SK-N-SH (cell line): ENCODE results near the gene PLEKHH1. TPM values are rescaled to one million over a fixed set of nuclear protein-coding genes. Genes with fewer than 3 reads are reported as not detected.

ENCODE experiments used
- CTCF ChIA-PET: fragments of 300-600, 350-600 bp; formaldehyde crosslinking; extraction: SDS; loops from one replicate; lab custom pipeline; 2021; lab: Yijun Ruan, JAX
- POLR2A ChIA-PET: fragments of 350-600 bp; sonication (Branson Sonifier 250); formaldehyde crosslinking; extraction: SDS; loops from one replicate; lab custom pipeline; 2020; ENCODE audit warnings: antibody characterized with exemption, inconsistent platforms; lab: Yijun Ruan, JAX
- DNase-seq: peaks from one replicate; pipeline ENCODE4 v3.0.0; 2012
- H2AFZ ChIP-seq: fragments of 200-600 bp; sonication (generic); 2 replicates; pipeline ENCODE4 v1.8.1; 2016; ENCODE audit warnings: antibody characterized with exemption, mild to moderate bottlenecking, low read depth
- H3F3A ChIP-seq: fragments of 200-600 bp; sonication (generic); replicated peaks from 2 replicates; pipeline ENCODE3; 2016; ENCODE audit warnings: antibody characterized with exemption, mild to moderate bottlenecking; ENCODE audit not compliant: insufficient read depth
- H3K27ac ChIP-seq, 2 experiments: fragments of 200-500 bp in 1 of 2; fragments of 200-600 bp in 1 of 2; sonication (Bioruptor generic) in 1 of 2; sonication (generic), shearing (Covaris generic) in 1 of 2; 2 replicates each; pipeline versions ENCODE4 v1.5.1 to v1.6.1; 2014 to 2016; ENCODE audit warnings: low read depth in 2 of 2, inconsistent platforms in 1 of 2, low read length in 1 of 2, mild to moderate bottlenecking in 1 of 2, mixed read lengths in 1 of 2
- H3K27me3 ChIP-seq: fragments of 200-600 bp; sonication (generic), shearing (Covaris generic); 2 replicates; pipeline ENCODE4 v1.6.1; 2016; ENCODE audit warnings: mixed run types; ENCODE audit not compliant: insufficient read depth
- H3K36me3 ChIP-seq, 2 experiments: fragments of 200-500 bp in 1 of 2; fragments of 200-600 bp in 1 of 2; sonication (Bioruptor generic) in 1 of 2; sonication (generic) in 1 of 2; replicated peaks in 1 of 2; 2 replicates each; pipeline versions ENCODE3 to v1.5.1; 2014 to 2016; ENCODE audit warnings: low read length in 1 of 2, mild to moderate bottlenecking in 1 of 2; ENCODE audit not compliant: insufficient read depth in 2 of 2, control insufficient read depth in 1 of 2
- H3K4me1 ChIP-seq, 2 experiments: fragments of 200-500 bp in 1 of 2; fragments of 200-600 bp in 1 of 2; sonication (Bioruptor generic) in 1 of 2; sonication (generic), shearing (Covaris generic) in 1 of 2; 2 replicates each; pipeline versions ENCODE4 v1.5.1 to v1.6.1; 2014 to 2016; ENCODE audit warnings: low read depth in 1 of 2, low read length in 1 of 2, mixed run types in 1 of 2; ENCODE audit not compliant: insufficient read depth in 2 of 2, control insufficient read depth in 1 of 2
- H3K4me2 ChIP-seq: fragments of 200-600 bp; sonication (generic), shearing (Covaris generic); 2 replicates; pipeline ENCODE4 v1.6.1; 2017; ENCODE audit warnings: mixed run types
- H3K4me3 ChIP-seq, 2 experiments: fragments of 200-500 bp in 1 of 2; fragments of 200-600 bp in 1 of 2; sonication (Bioruptor generic) in 1 of 2; sonication (generic), shearing (Covaris generic) in 1 of 2; 2 replicates each; pipeline versions ENCODE4 v1.5.1 to v1.8.1; 2014 to 2016; ENCODE audit warnings: low read depth in 2 of 2, inconsistent platforms in 1 of 2, low read length in 1 of 2, mild to moderate bottlenecking in 1 of 2, mixed read lengths in 1 of 2, moderate library complexity in 1 of 2
- H3K79me2 ChIP-seq: fragments of 200-600 bp; sonication (generic); 2 replicates; pipeline ENCODE4 v1.8.1; 2017; ENCODE audit warnings: mild to moderate bottlenecking; ENCODE audit not compliant: insufficient read depth
- H3K9ac ChIP-seq: fragments of 200-600 bp; sonication (generic); 2 replicates; pipeline ENCODE4 v1.6.1; 2017; ENCODE audit warnings: mixed run types
- H3K9me2 ChIP-seq: fragments of 200-600 bp; sonication (generic); 2 replicates; pipeline ENCODE4 v1.6.1; 2017; ENCODE audit warnings: mixed run types
- H3K9me3 ChIP-seq: fragments of 200-600 bp; sonication (generic); 2 replicates; pipeline ENCODE4 v1.6.1; 2017; ENCODE audit warnings: mixed run types, mild to moderate bottlenecking, moderate library complexity
- H4K20me1 ChIP-seq: fragments of 200-600 bp; sonication (generic); 2 replicates; pipeline ENCODE4 v1.6.1; 2017; ENCODE audit warnings: mild to moderate bottlenecking, mixed run types; ENCODE audit not compliant: insufficient read depth
- FOXM1 ChIP-seq: IDR thresholded peaks from 2 replicates; pipeline ENCODE4 v1.4.0; 2012; ENCODE audit warnings: low read depth, mild to moderate bottlenecking
- NFIC ChIP-seq: IDR thresholded peaks from 2 replicates; pipeline ENCODE4 v1.4.0; 2012; ENCODE audit warnings: borderline replicate concordance
- NRF1 ChIP-seq: IDR thresholded peaks from 2 replicates; pipeline ENCODE4 v1.6.1; 2012; ENCODE audit warnings: low read depth, mild to moderate bottlenecking, low read length
- SIN3A ChIP-seq: IDR thresholded peaks from 2 replicates; pipeline ENCODE4 v1.6.1; 2012; ENCODE audit warnings: low read depth, mild to moderate bottlenecking, low read length, moderate library complexity, borderline replicate concordance
- TEAD4 ChIP-seq: IDR thresholded peaks from 2 replicates; pipeline ENCODE4 v1.4.0; 2012; ENCODE audit warnings: mild to moderate bottlenecking, borderline replicate concordance; ENCODE audit not compliant: insufficient read depth
- WGBS: methylation state at CpG from one replicate; pipeline ENCODE4 v1.1.6; 2017; ENCODE audit warnings: low lambda C conversion rate; 5-methylcytosine and 5-hydroxymethylcytosine counted together
- polyA plus RNA-seq, 3 experiments: library from polyadenylated mRNA; depleted of rRNA; stranded (reverse); fragments of >200 nt; gene quantifications; 2 replicates each; pipeline ENCODE4 v1.2.3, GENCODE V29; 2012
- TF ChIP-seq, protein P1 (sequence below): fragments of 150-350 bp; IDR thresholded peaks from 2 replicates; pipeline ENCODE4 v1.6.1; 2016; ENCODE audit warnings: mild to moderate bottlenecking, low read depth, low read length
- TF ChIP-seq, protein P2 (sequence below): IDR thresholded peaks from 2 replicates; pipeline ENCODE4 v1.6.1; 2012; ENCODE audit warnings: mild to moderate bottlenecking, low read depth, low read length, moderate library complexity
- TF ChIP-seq, protein P3 (sequence below): fragments of 150-350 bp; IDR thresholded peaks from 2 replicates; pipeline ENCODE4 v1.6.1; 2017; ENCODE audit warnings: antibody characterized with exemption, low read length, low read depth, borderline replicate concordance

PLEKHH1 gene
- polyA plus RNA-seq, 1 of the 3 experiments (the other 2 are of a cell fraction): 1.6 TPM

DNA sequence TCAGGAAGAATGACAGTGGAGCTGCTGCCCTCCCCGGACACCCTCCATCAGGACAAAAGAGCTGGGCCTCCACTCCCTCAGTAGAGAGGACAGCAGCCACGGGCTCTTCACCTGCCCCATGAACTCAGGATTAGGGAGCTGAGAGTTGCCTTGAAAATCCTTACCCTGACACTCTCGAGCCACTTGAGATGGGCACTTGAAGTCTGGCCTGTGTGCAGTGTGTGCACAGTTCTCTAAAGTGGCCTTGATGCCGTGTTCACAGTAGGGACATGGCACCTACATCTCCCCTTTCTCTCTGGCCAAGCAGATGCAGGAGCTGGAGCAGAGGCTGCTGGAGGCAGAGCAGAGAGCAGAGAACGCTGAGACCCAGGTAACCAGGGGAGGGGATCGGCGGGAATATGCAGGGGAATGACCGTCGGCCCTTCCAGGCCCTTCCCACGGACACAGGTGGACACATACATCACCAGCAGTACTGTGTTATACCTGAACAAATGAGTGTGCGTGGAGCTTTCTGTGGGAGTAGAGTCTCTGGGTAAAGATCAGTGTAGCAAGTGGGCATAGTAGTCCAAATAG lies 22.5 kb downstream of the PLEKHH1 start (continued):
- TF ChIP-seq, protein P1, sequence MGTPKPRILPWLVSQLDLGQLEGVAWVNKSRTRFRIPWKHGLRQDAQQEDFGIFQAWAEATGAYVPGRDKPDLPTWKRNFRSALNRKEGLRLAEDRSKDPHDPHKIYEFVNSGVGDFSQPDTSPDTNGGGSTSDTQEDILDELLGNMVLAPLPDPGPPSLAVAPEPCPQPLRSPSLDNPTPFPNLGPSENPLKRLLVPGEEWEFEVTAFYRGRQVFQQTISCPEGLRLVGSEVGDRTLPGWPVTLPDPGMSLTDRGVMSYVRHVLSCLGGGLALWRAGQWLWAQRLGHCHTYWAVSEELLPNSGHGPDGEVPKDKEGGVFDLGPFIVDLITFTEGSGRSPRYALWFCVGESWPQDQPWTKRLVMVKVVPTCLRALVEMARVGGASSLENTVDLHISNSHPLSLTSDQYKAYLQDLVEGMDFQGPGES: no peak
- TF ChIP-seq, protein P2, sequence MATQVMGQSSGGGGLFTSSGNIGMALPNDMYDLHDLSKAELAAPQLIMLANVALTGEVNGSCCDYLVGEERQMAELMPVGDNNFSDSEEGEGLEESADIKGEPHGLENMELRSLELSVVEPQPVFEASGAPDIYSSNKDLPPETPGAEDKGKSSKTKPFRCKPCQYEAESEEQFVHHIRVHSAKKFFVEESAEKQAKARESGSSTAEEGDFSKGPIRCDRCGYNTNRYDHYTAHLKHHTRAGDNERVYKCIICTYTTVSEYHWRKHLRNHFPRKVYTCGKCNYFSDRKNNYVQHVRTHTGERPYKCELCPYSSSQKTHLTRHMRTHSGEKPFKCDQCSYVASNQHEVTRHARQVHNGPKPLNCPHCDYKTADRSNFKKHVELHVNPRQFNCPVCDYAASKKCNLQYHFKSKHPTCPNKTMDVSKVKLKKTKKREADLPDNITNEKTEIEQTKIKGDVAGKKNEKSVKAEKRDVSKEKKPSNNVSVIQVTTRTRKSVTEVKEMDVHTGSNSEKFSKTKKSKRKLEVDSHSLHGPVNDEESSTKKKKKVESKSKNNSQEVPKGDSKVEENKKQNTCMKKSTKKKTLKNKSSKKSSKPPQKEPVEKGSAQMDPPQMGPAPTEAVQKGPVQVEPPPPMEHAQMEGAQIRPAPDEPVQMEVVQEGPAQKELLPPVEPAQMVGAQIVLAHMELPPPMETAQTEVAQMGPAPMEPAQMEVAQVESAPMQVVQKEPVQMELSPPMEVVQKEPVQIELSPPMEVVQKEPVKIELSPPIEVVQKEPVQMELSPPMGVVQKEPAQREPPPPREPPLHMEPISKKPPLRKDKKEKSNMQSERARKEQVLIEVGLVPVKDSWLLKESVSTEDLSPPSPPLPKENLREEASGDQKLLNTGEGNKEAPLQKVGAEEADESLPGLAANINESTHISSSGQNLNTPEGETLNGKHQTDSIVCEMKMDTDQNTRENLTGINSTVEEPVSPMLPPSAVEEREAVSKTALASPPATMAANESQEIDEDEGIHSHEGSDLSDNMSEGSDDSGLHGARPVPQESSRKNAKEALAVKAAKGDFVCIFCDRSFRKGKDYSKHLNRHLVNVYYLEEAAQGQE: no peak
- TF ChIP-seq, protein P3, sequence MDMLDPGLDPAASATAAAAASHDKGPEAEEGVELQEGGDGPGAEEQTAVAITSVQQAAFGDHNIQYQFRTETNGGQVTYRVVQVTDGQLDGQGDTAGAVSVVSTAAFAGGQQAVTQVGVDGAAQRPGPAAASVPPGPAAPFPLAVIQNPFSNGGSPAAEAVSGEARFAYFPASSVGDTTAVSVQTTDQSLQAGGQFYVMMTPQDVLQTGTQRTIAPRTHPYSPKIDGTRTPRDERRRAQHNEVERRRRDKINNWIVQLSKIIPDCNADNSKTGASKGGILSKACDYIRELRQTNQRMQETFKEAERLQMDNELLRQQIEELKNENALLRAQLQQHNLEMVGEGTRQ: no peak

DNA sequence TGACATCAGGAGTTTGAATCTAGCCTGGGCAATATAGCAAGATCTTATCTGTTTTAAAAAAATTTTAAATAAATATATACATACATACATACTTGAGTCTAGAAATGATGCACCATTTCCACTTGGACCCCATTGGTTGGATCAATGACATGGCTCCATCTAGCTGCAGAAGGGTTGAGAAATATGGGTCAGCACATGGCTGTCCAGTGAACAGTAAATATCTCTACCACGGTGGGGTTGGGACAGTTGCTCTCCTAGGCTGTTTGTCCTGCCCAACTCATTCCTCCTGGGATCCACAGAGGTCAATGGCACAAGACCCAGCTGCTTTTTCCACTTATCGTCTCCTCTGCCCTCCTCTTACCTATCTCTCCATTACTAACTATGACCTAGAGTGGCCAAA lies 23.6 kb downstream of the PLEKHH1 start:
- H2AFZ ChIP-seq: no peak overlapping the region
- H3K9me3 ChIP-seq: no peaks in the 10 kb centered on the region
- H3K27me3 ChIP-seq: no peaks in the 10 kb centered on the region
- no peaks in the 10 kb centered on the region for H3K4me1 ChIP-seq
- H3K4me3 ChIP-seq: no peak overlapping the region
- no peaks in the 10 kb centered on the region for H3K79me2 ChIP-seq
- DNase-seq: no peak
- no peaks in the 10 kb centered on the region for H3F3A ChIP-seq
- H3K27ac ChIP-seq: no peak overlapping the region
- H4K20me1 ChIP-seq: no peaks in the 10 kb centered on the region
- POLR2A ChIA-PET: interaction anchor here (1.0 kb wide), 1 partner anchor 24 kb away, joined by 3 read pairs; the partner anchor contains the start of gene PLEKHH1
- H3K9ac ChIP-seq: no peak overlapping the region
- CTCF ChIA-PET: interaction anchor here (1.4 to 4.0 kb wide), 5 partner anchors 14 to 148 kb away, joined by 5 to 18 read pairs (median 15); no protein-coding TSS in a partner anchor
- no peak overlapping the region for H3K4me2 ChIP-seq
- H3K9me2 ChIP-seq: no peaks in the 10 kb centered on the region
- TF ChIP-seq SIN3A (no peak), TEAD4 (no peak), FOXM1 (no peak), NRF1 (no peak), NFIC (no peak)
- TF ChIP-seq, all 33 proteins: peak for 0
- H3K36me3 ChIP-seq: no peaks in the 10 kb centered on the region
- WGBS: 60% methylated on average over 2 of the region's 2 CpGs
